Stimulated activated CD8-positive, alpha-beta memory T cell treated with anti-CD3 and anti-CD28 coated beads, Interleukin-4, amount 100 ng/mL, for 4 hours (primary cell): ENCODE data around the gene WDR64.
"Not testable (repeated sequence)": the region's sequence is repeated elsewhere in the genome, so short reads cannot be mapped to it uniquely, and the experiment has no call there.

ENCODE experiments used
- DNase-seq, 2 donors: peaks; one replicate each; pipeline ENCODE4 v3.0.0-alpha.2; 2020; ENCODE audit warnings: low read depth in 2 of 2, low spot score in 1 of 2

The WDR64 gene

DNA sequence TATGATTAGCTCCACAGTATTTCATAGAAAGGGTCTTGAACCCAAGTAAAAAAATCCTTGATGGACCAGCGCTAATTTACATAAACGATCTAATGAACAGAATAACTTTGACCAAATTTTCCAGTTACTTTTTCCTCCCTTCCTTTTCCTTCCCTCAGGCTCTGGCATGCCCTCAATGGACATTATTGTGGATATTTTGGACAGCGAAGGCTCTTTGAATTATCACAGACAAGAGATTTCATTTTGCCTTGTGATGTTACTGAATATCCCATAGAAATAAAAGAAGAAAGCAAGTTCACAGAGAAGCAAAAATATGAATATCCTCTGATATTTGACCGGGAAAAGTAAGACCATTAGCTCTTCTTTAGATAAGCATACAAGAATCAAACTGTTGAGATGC is 135.6 kb downstream of the WDR64 start:
- no peak for DNase-seq

DNA sequence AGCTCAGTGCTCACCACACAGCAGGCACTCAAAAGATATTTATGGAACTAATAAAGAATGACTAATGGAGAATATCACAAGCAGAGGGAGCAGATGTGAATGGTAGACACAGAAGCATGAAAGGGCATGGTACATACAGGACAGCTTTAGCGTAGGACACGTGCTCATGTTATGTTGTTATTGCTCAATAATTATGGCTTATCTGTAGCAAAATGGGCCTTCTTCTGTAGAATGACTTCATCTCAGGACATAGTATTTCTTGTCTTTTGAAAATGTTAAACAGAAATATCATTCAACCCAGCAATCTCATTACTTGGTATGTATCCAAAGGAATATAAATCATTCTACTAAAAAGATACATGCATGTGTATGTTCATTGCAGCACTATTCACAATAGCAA is 137.0 kb downstream of the WDR64 start:
- DNase-seq: no peak

DNA sequence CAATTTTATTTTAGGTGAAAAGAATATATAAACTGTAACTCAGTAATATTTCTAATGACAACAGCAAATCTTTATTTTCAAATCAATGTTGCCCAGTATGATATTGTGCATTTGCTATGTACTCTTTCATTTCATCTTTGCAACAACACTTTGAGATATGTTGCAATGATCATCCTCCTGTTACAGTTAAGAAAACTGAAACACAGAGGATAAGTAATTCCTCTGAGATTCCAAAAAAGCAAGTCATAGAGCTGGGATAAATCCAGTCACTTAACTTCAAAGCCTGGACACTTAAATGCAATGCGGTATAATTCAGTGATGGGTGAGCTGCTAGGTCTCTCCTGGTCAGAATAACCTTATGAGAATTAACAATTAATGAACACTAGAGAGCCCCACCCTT is 147.3 kb downstream of the WDR64 start:
- no peak for DNase-seq

DNA sequence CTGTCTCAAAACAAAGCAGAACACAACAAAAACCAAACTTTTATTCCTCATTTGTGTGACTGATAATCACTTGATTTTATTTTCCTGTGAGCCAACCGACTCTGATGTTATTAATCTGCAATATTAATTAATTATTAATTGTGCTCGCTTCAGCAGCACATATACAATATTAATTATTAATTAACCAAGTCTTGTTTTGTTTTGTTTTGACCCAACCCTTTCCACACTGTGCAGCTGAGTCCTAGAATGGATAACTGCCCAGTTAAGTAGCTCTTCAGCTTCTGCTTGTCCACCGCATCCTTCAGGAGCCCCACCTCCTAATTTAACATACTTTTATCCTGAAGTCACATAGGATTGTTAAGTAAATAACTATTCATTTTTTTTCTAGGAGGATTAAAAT is 148.6 kb downstream of the WDR64 start:
- no peak for DNase-seq

DNA sequence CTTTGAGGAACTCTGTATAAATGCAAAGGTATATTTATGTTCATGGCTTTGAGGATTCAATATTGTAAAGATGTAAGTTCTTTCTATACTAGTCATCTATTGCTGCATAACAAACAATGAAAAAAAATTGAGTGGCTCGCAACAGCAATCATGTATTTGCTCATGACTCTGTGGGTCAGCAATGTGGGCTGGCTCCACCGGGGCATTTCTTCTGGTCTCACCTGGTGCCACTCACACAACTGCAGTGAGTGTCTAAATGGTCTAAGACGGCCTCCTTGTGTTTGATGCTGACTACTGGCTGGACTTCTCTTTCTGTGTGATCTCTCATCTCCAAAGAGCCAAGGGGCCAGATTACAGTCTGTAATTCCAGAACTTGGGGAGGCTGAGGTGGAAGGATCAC is 150.8 kb downstream of the WDR64 start:
- DNase-seq: no peak

DNA sequence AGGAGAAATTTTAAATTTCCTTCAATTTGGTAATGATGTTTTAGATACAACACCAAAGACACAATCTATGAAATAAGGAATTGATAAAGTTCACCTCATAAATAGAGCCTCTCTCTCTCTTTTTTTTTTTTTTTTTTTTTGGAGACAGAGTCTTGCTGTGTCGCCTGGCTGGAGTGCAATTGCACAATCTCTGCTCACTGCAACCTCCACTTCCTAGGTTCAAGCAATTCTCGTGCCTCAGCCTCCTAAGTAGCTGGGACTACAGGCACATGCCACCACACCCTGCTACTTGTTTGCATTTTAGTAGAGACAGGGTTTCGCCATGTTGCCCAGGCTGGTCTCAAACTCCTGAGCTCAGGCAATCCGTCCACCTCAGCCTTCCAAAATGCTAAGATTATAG is 152.6 kb downstream of the WDR64 start:
- not testable (repeated sequence) for DNase-seq

DNA sequence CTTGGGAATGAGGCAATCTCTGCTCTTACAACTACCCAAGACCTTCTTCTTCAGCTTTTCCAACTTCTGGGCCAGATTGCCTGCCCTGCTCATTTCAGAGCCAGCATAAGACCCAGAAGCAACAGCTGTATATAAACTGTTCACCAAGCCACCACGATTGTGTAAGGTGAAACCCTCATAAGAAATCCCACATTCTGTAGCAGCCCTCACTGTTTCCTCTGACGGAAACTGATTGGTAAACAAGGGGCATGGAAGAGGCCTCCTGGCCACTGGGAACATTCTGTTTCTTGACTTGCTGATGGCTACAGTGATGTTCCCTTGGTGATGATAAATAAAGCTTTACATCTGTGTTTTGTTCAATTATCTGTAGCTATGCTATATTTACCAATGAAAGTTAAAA is 156.2 kb downstream of the WDR64 start:
- DNase-seq: no peak

DNA sequence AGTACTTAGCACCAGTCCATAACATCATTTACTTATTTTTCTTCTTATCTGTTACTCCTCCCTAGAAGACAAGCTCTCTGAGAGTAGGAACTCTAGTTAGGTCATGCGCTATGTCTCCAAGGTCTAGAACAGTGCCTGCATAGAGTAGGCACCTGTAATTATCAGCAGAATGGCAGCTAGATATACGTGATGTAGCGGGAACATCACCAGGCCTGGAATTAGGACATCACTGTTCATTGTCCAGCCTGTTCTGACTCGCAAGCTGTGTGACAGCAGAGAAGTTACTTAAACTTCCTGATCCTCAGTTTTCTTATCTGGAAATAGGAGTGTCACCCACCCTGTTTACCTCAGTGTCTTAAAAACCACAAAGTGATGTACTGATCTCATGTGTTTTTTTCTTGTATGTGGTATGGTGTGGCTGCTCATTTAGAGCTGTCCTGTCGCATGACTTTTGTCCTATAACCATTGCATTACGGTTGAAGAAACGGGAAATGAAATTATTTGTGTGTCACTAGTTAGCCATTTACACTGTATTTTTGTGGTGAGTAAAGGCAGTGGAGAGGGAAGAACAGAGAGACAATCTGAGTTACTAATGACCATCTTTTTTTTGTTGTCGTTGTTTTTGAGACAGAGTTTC is 158.8 kb downstream of the WDR64 start:
- no peak for DNase-seq

DNA sequence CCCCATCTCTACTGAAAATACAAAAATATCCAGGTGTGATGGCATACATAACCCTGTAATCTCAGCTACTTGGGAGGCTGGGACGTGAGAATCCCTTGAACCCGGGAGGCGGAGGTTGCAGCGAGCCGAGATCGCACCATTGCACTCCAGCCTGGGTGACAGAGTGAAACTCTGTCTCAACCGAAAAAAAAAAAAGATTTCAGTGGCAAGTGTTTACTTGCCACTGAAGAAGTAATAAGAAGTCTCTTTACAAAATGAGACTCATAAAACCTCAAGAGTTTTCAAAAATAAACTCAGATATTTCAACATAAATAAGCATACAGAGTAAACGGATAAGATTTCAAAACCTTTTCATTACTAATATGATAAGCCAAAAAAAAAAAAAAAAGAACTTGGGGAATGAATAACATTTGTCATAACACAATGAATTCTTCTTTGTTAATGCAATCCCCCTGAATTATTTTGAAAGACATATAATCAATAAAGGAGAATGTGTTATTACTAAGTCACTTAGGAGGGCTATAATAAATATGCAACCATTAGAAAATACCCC is 161.8 kb downstream of the WDR64 start:
- DNase-seq: no peak

DNA sequence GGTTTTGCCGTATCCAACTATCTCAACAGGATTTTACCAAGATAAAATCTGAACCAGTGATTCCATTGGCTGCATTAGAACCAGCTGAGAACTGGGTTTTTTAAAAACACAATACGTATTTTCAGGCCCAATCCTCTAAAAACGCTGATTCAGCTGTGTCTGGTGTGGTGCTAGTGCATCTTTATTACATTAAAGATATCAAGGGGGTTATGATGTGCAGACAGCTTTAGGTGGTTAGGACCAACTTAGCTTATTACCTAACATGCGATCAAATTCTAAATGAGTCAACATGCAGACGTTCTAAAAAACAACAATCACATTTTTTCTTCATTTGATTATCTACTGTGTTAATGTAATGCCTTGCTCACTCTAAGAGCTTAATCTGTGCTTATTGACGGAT is 163.9 kb downstream of the WDR64 start:
- no peak for DNase-seq

DNA sequence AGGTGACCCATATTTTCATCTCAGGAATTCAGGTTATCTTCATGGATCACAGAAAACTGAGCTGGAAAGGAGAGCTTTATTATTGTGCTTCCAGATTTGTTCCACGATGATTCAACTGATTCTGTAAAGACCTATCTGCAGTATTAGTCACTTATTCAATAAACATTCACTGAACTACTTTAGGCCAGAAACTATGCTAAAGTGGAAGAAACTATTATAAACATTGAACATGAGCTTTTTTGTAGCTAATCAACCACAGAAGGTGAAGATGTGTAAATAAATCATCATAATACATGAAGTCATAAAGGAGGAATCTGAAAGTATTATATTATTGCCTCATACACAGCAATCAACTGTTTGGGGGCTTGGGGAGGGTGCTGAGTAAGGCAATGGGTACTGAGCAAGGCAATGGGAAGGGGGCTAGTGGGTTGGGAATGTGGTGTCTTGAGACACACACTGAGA is 165.3 kb downstream of the WDR64 start:
- no peak for DNase-seq

DNA sequence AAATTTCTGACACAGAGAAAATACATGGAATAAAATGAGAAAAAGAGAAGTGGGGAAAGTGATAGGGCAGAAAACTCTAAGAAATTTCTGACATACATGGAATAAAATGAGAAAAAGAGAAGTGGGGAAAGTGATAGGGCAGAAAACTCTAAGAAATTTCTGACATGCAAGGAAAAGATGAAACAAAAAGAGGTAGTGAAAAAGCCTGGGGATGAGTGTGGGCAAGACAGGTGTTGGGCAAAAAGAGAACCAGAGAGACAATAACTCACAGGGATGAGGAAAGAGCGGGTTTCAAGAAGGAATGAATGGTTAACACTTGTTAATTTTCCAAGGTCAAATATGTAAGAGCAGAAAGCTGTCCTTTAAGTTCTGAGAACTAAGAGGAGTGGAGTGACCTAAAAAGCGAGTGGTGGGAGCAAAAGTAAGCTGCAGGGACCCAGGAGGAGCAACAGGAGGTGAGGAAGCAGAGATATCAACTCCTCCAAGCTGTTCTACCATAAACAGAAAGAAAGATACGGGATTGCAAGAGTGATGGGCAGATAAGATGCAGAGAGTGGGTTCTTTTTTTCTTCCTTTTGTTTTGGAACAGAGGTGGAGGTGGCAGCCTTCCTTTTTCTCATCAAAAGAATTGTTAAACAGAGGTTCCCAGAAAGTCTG is 166.0 kb downstream of the WDR64 start:
- no peak for DNase-seq

DNA sequence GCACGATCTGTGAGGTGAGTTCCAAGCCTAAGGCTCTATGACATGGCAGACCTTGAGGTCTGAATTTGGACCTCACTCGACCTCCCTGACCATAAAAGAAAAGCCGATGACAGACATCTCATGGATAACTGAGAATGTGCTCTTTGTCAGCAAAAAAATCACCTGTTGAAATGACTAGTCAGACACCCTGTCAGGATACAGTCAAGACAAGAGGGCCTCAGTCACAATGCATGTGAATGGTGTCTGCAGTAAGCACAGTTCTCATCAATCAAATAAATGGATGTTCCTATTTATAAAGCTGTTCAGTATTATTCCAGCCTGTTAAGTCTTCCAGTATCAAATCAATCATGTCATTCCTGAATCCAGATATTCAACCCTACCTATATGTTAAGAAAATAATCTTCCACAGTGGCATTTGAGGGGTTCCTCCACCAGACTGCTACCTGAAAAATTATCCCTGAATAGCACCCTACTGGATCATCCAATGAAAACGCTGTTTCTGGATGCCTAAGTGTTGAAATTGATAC is 167.3 kb downstream of the WDR64 start:
- no peak for DNase-seq

DNA sequence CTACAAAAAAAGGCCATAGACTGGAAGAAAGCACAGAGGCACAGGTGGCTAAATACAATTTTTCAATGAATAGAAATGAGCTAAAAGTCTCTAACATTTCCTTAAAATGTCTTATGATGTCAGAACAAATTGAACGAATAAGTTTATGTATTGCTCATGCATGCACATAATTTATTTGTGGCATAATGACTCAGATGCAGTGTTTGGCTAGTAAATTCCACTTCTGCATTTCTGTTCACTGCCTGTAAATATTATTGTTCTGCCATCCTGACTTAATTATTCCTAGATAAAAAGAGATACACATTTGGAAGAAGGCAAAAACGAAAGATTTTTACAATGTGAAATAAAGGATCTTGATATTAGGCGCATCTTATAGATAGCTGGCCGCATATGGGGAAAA is 169.3 kb downstream of the WDR64 start:
- no peak for DNase-seq

DNA sequence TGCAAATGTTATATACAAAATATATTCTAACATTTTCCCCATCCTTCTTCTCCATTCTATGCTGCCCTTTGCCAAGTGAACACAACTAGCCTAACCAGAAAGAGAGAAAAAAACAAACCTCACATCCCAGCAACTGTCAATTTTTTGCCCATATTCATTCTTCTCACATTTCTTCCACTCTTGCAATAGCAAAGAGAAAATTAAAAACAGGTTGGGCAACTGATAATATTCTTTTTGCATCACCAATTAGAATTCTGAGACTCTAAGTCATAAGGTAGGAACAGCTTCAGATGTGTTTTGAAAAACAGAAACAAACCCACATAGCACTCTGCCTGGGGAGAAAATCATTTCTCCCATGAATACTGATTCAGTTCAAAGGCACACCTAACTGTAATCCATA is 170.8 kb downstream of the WDR64 start:
- no peak for DNase-seq

DNA sequence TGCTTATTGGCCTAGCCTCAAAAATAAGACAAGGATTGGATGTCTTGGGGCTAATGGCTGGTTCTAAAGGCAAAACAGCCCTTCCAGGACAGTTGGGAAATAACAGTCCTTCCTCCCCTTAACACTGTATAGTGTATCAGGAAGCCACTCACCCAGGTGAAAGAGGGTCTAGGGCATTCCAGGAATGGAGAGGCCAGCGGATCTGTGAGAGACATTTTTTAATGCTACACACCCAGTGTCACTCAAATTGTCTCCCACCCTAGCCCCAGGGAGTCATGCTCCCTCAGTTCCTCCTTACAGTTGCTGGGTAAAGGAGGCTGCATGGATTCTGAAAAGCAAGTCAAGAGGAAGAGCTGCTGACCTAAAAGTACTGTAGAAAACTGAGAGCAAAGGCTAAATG is 171.8 kb downstream of the WDR64 start:
- DNase-seq: no peak

DNA sequence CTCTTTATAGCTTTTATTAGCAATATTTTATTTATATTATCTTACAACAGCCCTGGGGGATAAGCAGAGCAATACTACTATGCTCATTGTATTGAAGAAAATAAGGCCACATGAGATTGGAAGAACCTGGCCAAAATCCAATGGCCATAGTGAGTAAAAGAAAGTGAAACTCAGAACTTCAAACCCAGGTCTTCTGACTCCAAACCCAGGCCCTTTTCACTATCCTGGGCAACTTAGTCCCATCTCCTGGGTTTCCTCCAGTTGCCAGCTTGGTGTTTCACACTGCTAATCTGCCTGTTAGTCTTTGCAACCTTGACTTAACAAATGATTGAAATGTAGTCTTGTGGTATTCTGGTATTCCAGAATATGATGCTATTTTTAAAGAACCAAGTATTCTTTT is 173.5 kb downstream of the WDR64 start:
- no peak for DNase-seq

DNA sequence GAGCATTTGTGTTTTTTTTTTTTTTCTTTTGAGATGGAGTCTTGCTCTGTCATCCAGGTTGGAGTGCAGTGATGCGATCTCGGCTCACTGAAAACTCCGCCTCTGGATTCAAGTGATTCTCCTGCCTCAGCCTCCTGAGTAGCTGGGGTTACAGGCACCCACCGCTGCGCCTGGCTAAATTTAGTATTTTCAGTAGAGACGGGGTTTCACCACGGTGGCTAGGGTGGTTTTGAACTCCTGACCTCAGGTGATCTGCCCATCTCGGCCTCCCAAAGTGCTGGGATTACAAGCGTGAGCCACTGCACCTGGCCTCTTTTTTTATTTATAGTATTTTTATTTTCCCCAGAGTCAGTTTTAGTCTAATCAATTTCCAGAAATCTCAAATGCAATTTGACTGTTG is 174.5 kb downstream of the WDR64 start:
- not testable (repeated sequence) for DNase-seq

DNA sequence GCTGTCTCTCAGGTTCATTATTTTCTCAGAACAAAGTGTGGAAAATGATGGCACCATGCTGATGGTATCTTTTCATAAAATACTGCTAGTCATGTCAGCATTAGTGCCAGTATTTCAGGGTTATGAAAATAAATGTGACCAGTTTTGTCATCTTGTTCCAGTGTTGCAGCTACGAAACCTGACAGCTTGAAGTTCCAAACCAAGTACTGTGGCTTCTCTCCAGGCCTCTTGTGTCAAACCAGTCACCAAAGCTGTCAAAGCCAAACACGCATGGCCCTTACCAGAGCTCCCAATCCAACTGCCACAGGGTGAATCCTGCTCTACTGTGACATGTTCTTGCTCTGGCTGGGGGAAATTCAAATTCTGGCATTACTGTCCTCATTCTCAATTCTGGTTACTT is 175.2 kb downstream of the WDR64 start:
- no peak for DNase-seq

DNA sequence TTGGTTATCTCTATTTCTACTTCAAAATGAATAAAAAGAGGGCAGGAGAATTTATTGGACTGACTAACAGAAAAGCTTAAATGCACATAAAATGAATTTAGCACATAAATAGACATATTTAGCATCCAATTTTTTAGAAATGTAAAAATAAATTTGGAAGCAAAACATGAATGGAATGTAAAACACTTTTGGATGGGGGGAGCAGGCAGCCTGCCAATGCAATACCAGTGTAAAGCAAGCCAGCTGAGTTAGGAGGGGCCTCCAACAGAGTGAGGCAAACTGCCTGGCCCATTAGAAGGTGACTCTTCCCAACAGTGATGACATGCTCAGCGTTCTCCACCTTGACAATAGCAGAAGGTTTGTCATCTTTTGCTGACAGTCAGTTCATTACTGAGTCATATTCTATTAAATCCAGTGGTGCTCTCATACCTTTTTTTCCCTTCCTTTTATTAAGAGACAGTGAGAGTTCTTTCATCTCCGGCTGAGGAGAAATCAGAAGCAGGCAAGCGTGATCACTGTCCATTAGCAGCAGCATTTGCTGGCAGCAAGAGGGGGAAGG is 176.5 kb downstream of the WDR64 start:
- no peak for DNase-seq

DNA sequence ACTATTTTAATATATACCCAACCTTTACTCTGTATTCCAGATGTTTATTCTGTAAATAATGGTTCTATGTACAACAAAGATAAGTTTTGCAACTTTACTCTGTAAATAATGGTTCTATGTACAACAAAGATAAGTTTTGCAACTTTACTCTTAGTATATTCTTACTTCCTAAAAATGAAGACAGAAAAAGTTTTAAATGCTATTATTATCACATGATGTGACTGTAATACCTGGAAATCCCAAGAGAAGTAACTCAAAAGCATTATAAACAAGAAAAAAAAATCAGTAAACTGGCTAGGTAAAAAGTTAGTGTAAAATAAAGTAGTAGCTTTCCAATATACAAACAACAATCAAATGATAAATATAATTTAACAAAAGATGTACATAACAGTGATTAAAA is 177.4 kb downstream of the WDR64 start:
- DNase-seq: no peak

DNA sequence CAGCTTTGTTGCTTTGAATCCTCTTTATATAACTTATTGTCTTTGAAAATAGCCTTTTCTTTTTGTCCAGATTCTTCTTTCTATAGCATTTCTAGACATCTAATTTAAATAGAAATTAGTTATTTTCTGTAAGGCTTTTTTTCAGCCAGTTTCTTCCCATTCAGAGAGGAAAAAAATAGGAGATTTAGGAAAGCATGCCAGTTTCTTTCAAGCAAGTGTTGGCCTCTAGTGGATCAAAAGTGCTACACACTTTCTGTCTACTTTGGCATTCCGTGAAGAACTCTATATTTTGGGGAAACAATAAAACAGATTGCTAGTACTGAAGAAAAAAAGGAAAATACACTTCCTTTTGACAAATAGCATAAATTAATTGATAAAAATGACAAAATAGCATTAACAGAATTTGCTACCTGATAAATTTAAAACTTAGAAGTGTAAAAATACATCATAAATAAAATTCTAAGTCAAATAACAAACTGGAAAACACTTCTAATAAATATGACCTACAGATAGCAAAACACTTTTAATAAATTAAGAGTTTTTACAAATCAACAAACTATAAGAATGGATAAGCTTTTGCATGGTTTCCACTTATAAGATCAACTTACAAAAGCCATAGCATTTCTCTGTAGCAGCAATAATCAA is 182.8 kb downstream of the WDR64 start:
- DNase-seq: no peak
